Stimulated activated naive B cell treated with anti-CD40 and anti-IgM and Interleukin-4, amounts not matched to agents 10 μg/mL and 1 μg/mL and 100 μg/mL, for 72 hours (primary cell): ENCODE measurements around the gene CDK5RAP2.
"Not testable (repeated sequence)": the region's sequence is repeated elsewhere in the genome, so short reads cannot be mapped to it uniquely, and the experiment has no call there.

ENCODE experiments used
- ATAC-seq, 2 donors: fragments of 150-1000 bp; cut with Tn5 transposase; replicated peaks; 2 replicates each; pipeline ENCODE4 v1.10.0; 2021; ENCODE audit warnings: moderate library complexity in 1 of 2
- DNase-seq: peaks from one replicate; pipeline ENCODE4 v3.0.0; 2021
- H3K27ac Mint-ChIP-seq: one replicate; pipeline ENCODE4 v1.8.0; 2022; ENCODE audit warnings: mild to moderate bottlenecking, mixed read lengths
- H3K27me3 Mint-ChIP-seq, 2 donors: one replicate each; pipeline ENCODE4 v1.8.0; 2022; ENCODE audit warnings: mixed read lengths in 2 of 2
- H3K36me3 Mint-ChIP-seq, 2 donors: one replicate each; pipeline ENCODE4 v1.8.0; 2022; ENCODE audit warnings: mixed read lengths in 2 of 2, mild to moderate bottlenecking in 1 of 2
- H3K4me1 Mint-ChIP-seq, 2 donors: one replicate each; pipeline ENCODE4 v1.8.0; 2022; ENCODE audit warnings: mixed read lengths in 2 of 2, mild to moderate bottlenecking in 1 of 2
- H3K4me3 Mint-ChIP-seq, 2 donors: one replicate each; pipeline ENCODE4 v1.8.0; 2022; ENCODE audit warnings: mild to moderate bottlenecking in 2 of 2, mixed read lengths in 2 of 2, moderate library complexity in 1 of 2
- H3K9me3 Mint-ChIP-seq, 2 donors: one replicate each; pipeline ENCODE4 v1.8.0; 2022; ENCODE audit warnings: mixed read lengths in 2 of 2, mild to moderate bottlenecking in 1 of 2

Gene CDK5RAP2

GRCh38 chr9:120580051-120580896, at the start of gene CDK5RAP2:
Gene CDK5RAP2, minus strand, starts transcription at chr9:120580167. Its CDS starts 189 bp downstream, at chr9:120579978.
- H3K4me3 Mint-ChIP-seq = peak within 1 kb of the TSS; percentile 96 to 98
- H3K4me1 Mint-ChIP-seq = peaks cover 24 to 60% of the 10 kb centered on the region in 2 donors
- H3K36me3 Mint-ChIP-seq = peaks cover 12 to 17% of the 10 kb centered on the region in 2 donors
- ATAC-seq = peak; percentile 94
- no peaks in the 10 kb centered on the region for H3K9me3 Mint-ChIP-seq
- H3K27me3 Mint-ChIP-seq = no peaks in the 10 kb centered on the region
- DNase-seq = peak; percentile 91
- peak within 1 kb of the TSS; percentile 97 for H3K27ac Mint-ChIP-seq

GRCh38 chr9:120628925-120629497, 49.0 kb upstream of the CDK5RAP2 start:
- not testable (repeated sequence) for DNase-seq, H3K27ac Mint-ChIP-seq, H3K4me1 Mint-ChIP-seq, H3K27me3 Mint-ChIP-seq, H3K9me3 Mint-ChIP-seq, ATAC-seq, H3K36me3 Mint-ChIP-seq, H3K4me3 Mint-ChIP-seq

- H3K4me1 Mint-ChIP-seq = peaks cover 0 to 4% of the 10 kb centered on the region in 2 donors
- no peaks in the 10 kb centered on the region for H3K9me3 Mint-ChIP-seq
- H3K4me3 Mint-ChIP-seq = no peak overlapping the region
- DNase-seq = no peak
- peaks cover 0 to 3% of the 10 kb centered on the region in 2 donors for H3K36me3 Mint-ChIP-seq
- no peak for ATAC-seq
- H3K27ac Mint-ChIP-seq = no peak overlapping the region
- no peaks in the 10 kb centered on the region for H3K27me3 Mint-ChIP-seq
These were observed 48.4 kb upstream of the CDK5RAP2 start for GRCh38 chr9:120628207-120628924.

GRCh38 chr9:120627073-120627472, 47.1 kb upstream of the CDK5RAP2 start:
- ATAC-seq (no peak), DNase-seq (no peak)
- H3K36me3 Mint-ChIP-seq = peaks cover 0 to 3% of the 10 kb centered on the region in 2 donors
- H3K27me3 Mint-ChIP-seq = no peaks in the 10 kb centered on the region
- no peaks in the 10 kb centered on the region for H3K9me3 Mint-ChIP-seq
- peaks cover 0 to 4% of the 10 kb centered on the region in 2 donors for H3K4me1 Mint-ChIP-seq
- no peak overlapping the region for H3K27ac Mint-ChIP-seq
- no peak overlapping the region for H3K4me3 Mint-ChIP-seq

- Mint-ChIP-seq H3K27me3 (no peaks in the 10 kb centered on the region), H3K4me1 (peaks cover 0 to 4% of the 10 kb centered on the region in 2 donors), H3K27ac (no peak overlapping the region), H3K9me3 (no peaks in the 10 kb centered on the region), H3K4me3 (no peak overlapping the region), H3K36me3 (no peaks in the 10 kb centered on the region)
- ATAC-seq (no peak), DNase-seq (no peak)
These were observed 46.5 kb upstream of the CDK5RAP2 start for GRCh38 chr9:120626512-120626911.

- no peak for DNase-seq
- Mint-ChIP-seq H3K9me3 (no peaks in the 10 kb centered on the region), H3K4me3 (no peak overlapping the region), H3K4me1 (peaks cover 0 to 4% of the 10 kb centered on the region in 2 donors), H3K27me3 (no peaks in the 10 kb centered on the region), H3K36me3 (no peaks in the 10 kb centered on the region), H3K27ac (no peak overlapping the region)
- no peak for ATAC-seq
These were observed 45.3 kb upstream of the CDK5RAP2 start for GRCh38 chr9:120625222-120625621.

GRCh38 chr9:120622790-120623189, 42.8 kb upstream of the CDK5RAP2 start:
- Mint-ChIP-seq H3K9me3 (no peaks in the 10 kb centered on the region), H3K36me3 (no peaks in the 10 kb centered on the region), H3K4me1 (peaks cover 0 to 1% of the 10 kb centered on the region in 2 donors), H3K27me3 (no peaks in the 10 kb centered on the region), H3K27ac (no peak overlapping the region), H3K4me3 (no peak overlapping the region)
- ATAC-seq (no peak), DNase-seq (no peak)

- no peaks in the 10 kb centered on the region for H3K4me1 Mint-ChIP-seq
- ATAC-seq = no peak
- H3K36me3 Mint-ChIP-seq = no peaks in the 10 kb centered on the region
- H3K9me3 Mint-ChIP-seq = no peaks in the 10 kb centered on the region
- H3K27ac Mint-ChIP-seq = no peak overlapping the region
- no peaks in the 10 kb centered on the region for H3K27me3 Mint-ChIP-seq
- no peak for DNase-seq
- H3K4me3 Mint-ChIP-seq = no peak overlapping the region
These were observed 42.0 kb upstream of the CDK5RAP2 start for GRCh38 chr9:120621941-120622340.

- ATAC-seq (peak; percentile 85 to 86), DNase-seq (peak; percentile 36)
- no peak overlapping the region for H3K4me3 Mint-ChIP-seq
- no peaks in the 10 kb centered on the region for H3K36me3 Mint-ChIP-seq
- H3K27me3 Mint-ChIP-seq = no peaks in the 10 kb centered on the region
- H3K27ac Mint-ChIP-seq = no peak overlapping the region
- H3K4me1 Mint-ChIP-seq = no peaks in the 10 kb centered on the region
- no peaks in the 10 kb centered on the region for H3K9me3 Mint-ChIP-seq
These were observed 40.0 kb upstream of the CDK5RAP2 start for GRCh38 chr9:120619751-120620655.

GRCh38 chr9:120616966-120617935, 37.3 kb upstream of the CDK5RAP2 start:
- Mint-ChIP-seq H3K4me3 (no peak overlapping the region), H3K27me3 (no peaks in the 10 kb centered on the region), H3K4me1 (no peaks in the 10 kb centered on the region), H3K9me3 (no peaks in the 10 kb centered on the region), H3K36me3 (no peaks in the 10 kb centered on the region), H3K27ac (no peak overlapping the region)
- DNase-seq (no peak), ATAC-seq (no peak)

- peaks cover 8 to 24% of the 10 kb centered on the region in 2 donors for H3K36me3 Mint-ChIP-seq
- no peaks in the 10 kb centered on the region for H3K27me3 Mint-ChIP-seq
- H3K9me3 Mint-ChIP-seq = no peaks in the 10 kb centered on the region
- ATAC-seq (no peak), DNase-seq (no peak)
- no peak overlapping the region for H3K4me3 Mint-ChIP-seq
- H3K4me1 Mint-ChIP-seq = no peaks in the 10 kb centered on the region
- H3K27ac Mint-ChIP-seq = no peak overlapping the region
These were observed 32.3 kb upstream of the CDK5RAP2 start for GRCh38 chr9:120612218-120612617.

GRCh38 chr9:120611690-120612068, 31.7 kb upstream of the CDK5RAP2 start:
- no peak overlapping the region for H3K27ac Mint-ChIP-seq
- no peaks in the 10 kb centered on the region for H3K4me1 Mint-ChIP-seq
- peaks cover 8 to 25% of the 10 kb centered on the region in 2 donors for H3K36me3 Mint-ChIP-seq
- H3K4me3 Mint-ChIP-seq = no peak overlapping the region
- ATAC-seq (no peak), DNase-seq (no peak)
- no peaks in the 10 kb centered on the region for H3K27me3 Mint-ChIP-seq
- H3K9me3 Mint-ChIP-seq = no peaks in the 10 kb centered on the region
